SK-N-SH (cell line): ENCODE measurements around the gene CABP1. TPM values are rescaled to one million over a fixed set of nuclear protein-coding genes. Genes with fewer than 3 reads are reported as not detected.

Source experiments
- CTCF ChIA-PET: fragments of 300-600, 350-600 bp; formaldehyde crosslinking; extraction: SDS; loops from one replicate; lab custom pipeline; 2021; lab: Yijun Ruan, JAX
- POLR2A ChIA-PET: fragments of 350-600 bp; sonication (Branson Sonifier 250); formaldehyde crosslinking; extraction: SDS; loops from one replicate; lab custom pipeline; 2020; ENCODE audit warnings: antibody characterized with exemption, inconsistent platforms; lab: Yijun Ruan, JAX
- DNase-seq: peaks from one replicate; pipeline ENCODE4 v3.0.0; 2012
- H2AFZ ChIP-seq: fragments of 200-600 bp; sonication (generic); 2 replicates; pipeline ENCODE4 v1.8.1; 2016; ENCODE audit warnings: antibody characterized with exemption, mild to moderate bottlenecking, low read depth
- H3F3A ChIP-seq: fragments of 200-600 bp; sonication (generic); replicated peaks from 2 replicates; pipeline ENCODE3; 2016; ENCODE audit warnings: antibody characterized with exemption, mild to moderate bottlenecking; ENCODE audit not compliant: insufficient read depth
- H3K27ac ChIP-seq, 2 experiments: fragments of 200-500 bp in 1 of 2; fragments of 200-600 bp in 1 of 2; sonication (Bioruptor generic) in 1 of 2; sonication (generic), shearing (Covaris generic) in 1 of 2; 2 replicates each; pipeline versions ENCODE4 v1.5.1 to v1.6.1; 2014 to 2016; ENCODE audit warnings: low read depth in 2 of 2, inconsistent platforms in 1 of 2, low read length in 1 of 2, mild to moderate bottlenecking in 1 of 2, mixed read lengths in 1 of 2
- H3K27me3 ChIP-seq: fragments of 200-600 bp; sonication (generic), shearing (Covaris generic); 2 replicates; pipeline ENCODE4 v1.6.1; 2016; ENCODE audit warnings: mixed run types; ENCODE audit not compliant: insufficient read depth
- H3K36me3 ChIP-seq, 2 experiments: fragments of 200-500 bp in 1 of 2; fragments of 200-600 bp in 1 of 2; sonication (Bioruptor generic) in 1 of 2; sonication (generic) in 1 of 2; replicated peaks in 1 of 2; 2 replicates each; pipeline versions ENCODE3 to v1.5.1; 2014 to 2016; ENCODE audit warnings: low read length in 1 of 2, mild to moderate bottlenecking in 1 of 2; ENCODE audit not compliant: insufficient read depth in 2 of 2, control insufficient read depth in 1 of 2
- H3K4me1 ChIP-seq, 2 experiments: fragments of 200-500 bp in 1 of 2; fragments of 200-600 bp in 1 of 2; sonication (Bioruptor generic) in 1 of 2; sonication (generic), shearing (Covaris generic) in 1 of 2; 2 replicates each; pipeline versions ENCODE4 v1.5.1 to v1.6.1; 2014 to 2016; ENCODE audit warnings: low read depth in 1 of 2, low read length in 1 of 2, mixed run types in 1 of 2; ENCODE audit not compliant: insufficient read depth in 2 of 2, control insufficient read depth in 1 of 2
- H3K4me2 ChIP-seq: fragments of 200-600 bp; sonication (generic), shearing (Covaris generic); 2 replicates; pipeline ENCODE4 v1.6.1; 2017; ENCODE audit warnings: mixed run types
- H3K4me3 ChIP-seq, 2 experiments: fragments of 200-500 bp in 1 of 2; fragments of 200-600 bp in 1 of 2; sonication (Bioruptor generic) in 1 of 2; sonication (generic), shearing (Covaris generic) in 1 of 2; 2 replicates each; pipeline versions ENCODE4 v1.5.1 to v1.8.1; 2014 to 2016; ENCODE audit warnings: low read depth in 2 of 2, inconsistent platforms in 1 of 2, low read length in 1 of 2, mild to moderate bottlenecking in 1 of 2, mixed read lengths in 1 of 2, moderate library complexity in 1 of 2
- H3K79me2 ChIP-seq: fragments of 200-600 bp; sonication (generic); 2 replicates; pipeline ENCODE4 v1.8.1; 2017; ENCODE audit warnings: mild to moderate bottlenecking; ENCODE audit not compliant: insufficient read depth
- H3K9ac ChIP-seq: fragments of 200-600 bp; sonication (generic); 2 replicates; pipeline ENCODE4 v1.6.1; 2017; ENCODE audit warnings: mixed run types
- H3K9me2 ChIP-seq: fragments of 200-600 bp; sonication (generic); 2 replicates; pipeline ENCODE4 v1.6.1; 2017; ENCODE audit warnings: mixed run types
- H3K9me3 ChIP-seq: fragments of 200-600 bp; sonication (generic); 2 replicates; pipeline ENCODE4 v1.6.1; 2017; ENCODE audit warnings: mixed run types, mild to moderate bottlenecking, moderate library complexity
- H4K20me1 ChIP-seq: fragments of 200-600 bp; sonication (generic); 2 replicates; pipeline ENCODE4 v1.6.1; 2017; ENCODE audit warnings: mild to moderate bottlenecking, mixed run types; ENCODE audit not compliant: insufficient read depth
- EZH2phosphoT487 ChIP-seq: fragments of 200-600 bp; sonication (generic); IDR thresholded peaks from 2 replicates; pipeline ENCODE4 v1.6.1; 2017; ENCODE audit warnings: low read depth, mixed run types, mild to moderate bottlenecking, antibody characterized with exemption, moderate library complexity, borderline replicate concordance
- FOSL2 ChIP-seq: IDR thresholded peaks from 2 replicates; pipeline ENCODE4 v1.4.0; 2012; ENCODE audit warnings: low read depth, mild to moderate bottlenecking, moderate library complexity, borderline replicate concordance
- FOXJ3 ChIP-seq: sonication (generic); formaldehyde crosslinking; IDR thresholded peaks from 2 replicates; pipeline ENCODE4 v1.5.1; 2020; ENCODE audit warnings: mild to moderate bottlenecking, missing genetic modification reagents
- FOXM1 ChIP-seq: IDR thresholded peaks from 2 replicates; pipeline ENCODE4 v1.4.0; 2012; ENCODE audit warnings: low read depth, mild to moderate bottlenecking
- GABPA ChIP-seq: IDR thresholded peaks from 2 replicates; pipeline ENCODE4 v1.4.0; 2012; ENCODE audit warnings: low read depth, mild to moderate bottlenecking
- GATA2 ChIP-seq: sonication (generic); formaldehyde crosslinking; IDR thresholded peaks from 2 replicates; pipeline ENCODE4 v1.5.0; 2020; ENCODE audit warnings: mild to moderate bottlenecking, missing genetic modification reagents
- MEF2A ChIP-seq: IDR thresholded peaks from 2 replicates; pipeline ENCODE4 v1.4.0; 2012; ENCODE audit warnings: low read depth, borderline replicate concordance
- MXI1 ChIP-seq: IDR thresholded peaks from 2 replicates; pipeline ENCODE4 v1.6.1; 2012; ENCODE audit warnings: mild to moderate bottlenecking, low read depth, low read length, improper control_type of control experiment
- NFIC ChIP-seq: IDR thresholded peaks from 2 replicates; pipeline ENCODE4 v1.4.0; 2012; ENCODE audit warnings: borderline replicate concordance
- NRF1 ChIP-seq: IDR thresholded peaks from 2 replicates; pipeline ENCODE4 v1.6.1; 2012; ENCODE audit warnings: low read depth, mild to moderate bottlenecking, low read length
- PBX3 ChIP-seq: IDR thresholded peaks from 2 replicates; pipeline ENCODE4; 2012
- POLR2AphosphoS5 ChIP-seq: IDR thresholded peaks from 2 replicates; pipeline ENCODE4 v1.6.1; 2012; ENCODE audit warnings: low read depth, low read length
- RCOR1 ChIP-seq: fragments of 150-350 bp; IDR thresholded peaks from 2 replicates; pipeline ENCODE4 v1.6.1; 2017; ENCODE audit warnings: antibody characterized with exemption, low read length
- RFX5 ChIP-seq: IDR thresholded peaks from 2 replicates; pipeline ENCODE4 v1.6.1; 2012; ENCODE audit warnings: mild to moderate bottlenecking, improper control_type of control experiment, low read length
- RXRA ChIP-seq: IDR thresholded peaks from 2 replicates; pipeline ENCODE4 v1.4.0; 2012; ENCODE audit warnings: low read depth, mild to moderate bottlenecking, borderline replicate concordance
- SIN3A ChIP-seq: IDR thresholded peaks from 2 replicates; pipeline ENCODE4 v1.6.1; 2012; ENCODE audit warnings: low read depth, mild to moderate bottlenecking, low read length, moderate library complexity, borderline replicate concordance
- TAF1 ChIP-seq: IDR thresholded peaks from 2 replicates; pipeline ENCODE4 v1.6.1; 2012; ENCODE audit warnings: low read depth, mild to moderate bottlenecking, low read length, moderate library complexity, borderline replicate concordance
- TCF12 ChIP-seq: IDR thresholded peaks from 2 replicates; pipeline ENCODE4 v1.4.0; 2012
- USF1 ChIP-seq: IDR thresholded peaks from 2 replicates; pipeline ENCODE4 v1.4.0; 2012; ENCODE audit warnings: low read depth, borderline replicate concordance
- YY1 ChIP-seq: IDR thresholded peaks from 2 replicates; pipeline ENCODE4 v1.4.0; 2012; ENCODE audit warnings: low read depth, mild to moderate bottlenecking
- WGBS: methylation state at CpG from one replicate; pipeline ENCODE4 v1.1.6; 2017; ENCODE audit warnings: low lambda C conversion rate; 5-methylcytosine and 5-hydroxymethylcytosine counted together
- polyA plus RNA-seq, 3 experiments: library from polyadenylated mRNA; depleted of rRNA; stranded (reverse); fragments of >200 nt; gene quantifications; 2 replicates each; pipeline ENCODE4 v1.2.3, GENCODE V29; 2012
- TF ChIP-seq, protein P1 (sequence below): fragments of 150-350 bp; IDR thresholded peaks from 2 replicates; pipeline ENCODE4 v1.6.1; 2016; ENCODE audit warnings: mild to moderate bottlenecking, low read depth, low read length
- TF ChIP-seq, protein P2 (sequence below): IDR thresholded peaks from 2 replicates; pipeline ENCODE4 v1.4.0; 2012; ENCODE audit warnings: low read depth
- TF ChIP-seq, protein P3 (sequence below): fragments of 150-350 bp; IDR thresholded peaks from 2 replicates; pipeline ENCODE4 v1.6.1; 2017; ENCODE audit warnings: antibody characterized with exemption, low read length, low read depth, borderline replicate concordance

The CABP1 gene
- polyA plus RNA-seq, 1 of the 3 experiments (the other 2 are of a cell fraction), result 0.08 TPM

GRCh38 chr12:120684523-120684932 lies 44.1 kb downstream of the CABP1 start:
- H3K4me2 ChIP-seq, result no peak overlapping the region
- H3K4me3 ChIP-seq, result no peak overlapping the region
- H3K79me2 ChIP-seq, result peaks cover 25% of the 10 kb centered on the region
- H2AFZ ChIP-seq, result peak overlapping the region; percentile 51; the same call in 1 of the 2 replicates
- H3K9me2 ChIP-seq, result no peaks in the 10 kb centered on the region
- ChIA-PET CTCF (no interaction called here), POLR2A (no interaction called here)
- no peak for DNase-seq
- H3K36me3 ChIP-seq, result no peaks in the 10 kb centered on the region
- peaks cover 17% of the 10 kb centered on the region for H4K20me1 ChIP-seq
- WGBS, result 80% methylated on average over 8 of the region's 8 CpGs
- no peak overlapping the region for H3K9ac ChIP-seq
- H3K4me1 ChIP-seq, result peaks cover 0 to 18% of the 10 kb centered on the region in 2 experiments; a peak in 1 of 4 replicates
- H3K27me3 ChIP-seq, result no peaks in the 10 kb centered on the region
- H3F3A ChIP-seq, result peaks cover 4% of the 10 kb centered on the region
- H3K27ac ChIP-seq, result no peak overlapping the region
- H3K9me3 ChIP-seq, result no peaks in the 10 kb centered on the region
- TF ChIP-seq GATA2 (no peak), SIN3A (no peak), RCOR1 (no peak), RFX5 (no peak), NRF1 (no peak), POLR2AphosphoS5 (no peak), FOXM1 (no peak), GABPA (no peak), TAF1 (no peak), MXI1 (no peak), FOSL2 (no peak), MEF2A (no peak), YY1 (no peak), USF1 (no peak), NFIC (no peak)
- TF ChIP-seq, protein P1, sequence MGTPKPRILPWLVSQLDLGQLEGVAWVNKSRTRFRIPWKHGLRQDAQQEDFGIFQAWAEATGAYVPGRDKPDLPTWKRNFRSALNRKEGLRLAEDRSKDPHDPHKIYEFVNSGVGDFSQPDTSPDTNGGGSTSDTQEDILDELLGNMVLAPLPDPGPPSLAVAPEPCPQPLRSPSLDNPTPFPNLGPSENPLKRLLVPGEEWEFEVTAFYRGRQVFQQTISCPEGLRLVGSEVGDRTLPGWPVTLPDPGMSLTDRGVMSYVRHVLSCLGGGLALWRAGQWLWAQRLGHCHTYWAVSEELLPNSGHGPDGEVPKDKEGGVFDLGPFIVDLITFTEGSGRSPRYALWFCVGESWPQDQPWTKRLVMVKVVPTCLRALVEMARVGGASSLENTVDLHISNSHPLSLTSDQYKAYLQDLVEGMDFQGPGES, result no peak

DNA sequence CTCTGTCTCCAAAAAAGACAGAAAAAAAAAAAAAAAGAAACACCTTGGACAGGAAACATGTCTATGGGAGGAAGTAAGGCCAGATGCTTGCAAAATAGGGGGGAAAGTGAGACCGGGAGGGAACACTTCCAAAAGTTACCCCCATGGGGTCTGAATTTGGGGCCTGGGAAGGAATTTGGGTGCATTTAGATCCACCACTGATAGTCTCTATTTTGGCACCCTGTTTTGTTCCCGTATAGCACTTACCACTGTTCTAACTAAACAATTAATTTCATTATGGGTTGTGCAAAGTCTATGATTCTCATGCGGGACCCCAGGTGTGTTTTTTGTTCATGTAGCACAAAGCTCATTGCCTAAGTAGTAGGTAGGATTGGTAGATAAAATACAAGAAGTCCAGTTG lies 45.1 kb downstream of the CABP1 start:
- ChIA-PET POLR2A (interaction anchor here (0.7 kb wide), 1 partner anchor 20 kb away, joined by 3 read pairs; no protein-coding TSS in a partner anchor), CTCF (interaction anchor here (5.6 kb wide), 1 partner anchor 36 kb away, joined by 34 read pairs; no protein-coding TSS in a partner anchor)
- no peaks in the 10 kb centered on the region for H3K27me3 ChIP-seq
- peak overlapping the region in 1 of 2 experiments; percentile 99; a peak in 1 of 4 replicates for H3K27ac ChIP-seq
- peaks cover 34% of the 10 kb centered on the region for H3K79me2 ChIP-seq
- H3K36me3 ChIP-seq, result no peaks in the 10 kb centered on the region
- H3K4me2 ChIP-seq, result no peak overlapping the region; the same call in 1 of the 2 replicates
- no peaks in the 10 kb centered on the region for H3K9me3 ChIP-seq
- peaks cover 4% of the 10 kb centered on the region for H3F3A ChIP-seq
- H4K20me1 ChIP-seq, result peaks cover 27% of the 10 kb centered on the region
- 94% methylated on average over 3 of the region's 3 CpGs for WGBS
- H3K4me1 ChIP-seq, result peaks cover under 1 to 19% of the 10 kb centered on the region in 2 experiments; a peak in 3 of 4 replicates
- H3K4me3 ChIP-seq, result peak overlapping the region in 1 of 2 experiments; percentile 90; a peak in 3 of 4 replicates
- no peaks in the 10 kb centered on the region for H3K9me2 ChIP-seq
- DNase-seq, result no peak
- H2AFZ ChIP-seq, result peak overlapping the region; percentile 94
- peak overlapping the region; percentile 88 for H3K9ac ChIP-seq
- TF ChIP-seq TAF1 (no peak), SIN3A (no peak), MXI1 (no peak), RXRA (no peak), RCOR1 (no peak), PBX3 (no peak), EZH2phosphoT487 (no peak), TCF12 (no peak), MEF2A (no peak), FOXJ3 (CRISPR knock-in tag) (no peak), POLR2AphosphoS5 (no peak)
- TF ChIP-seq, protein P2, sequence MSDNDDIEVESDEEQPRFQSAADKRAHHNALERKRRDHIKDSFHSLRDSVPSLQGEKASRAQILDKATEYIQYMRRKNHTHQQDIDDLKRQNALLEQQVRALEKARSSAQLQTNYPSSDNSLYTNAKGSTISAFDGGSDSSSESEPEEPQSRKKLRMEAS, result no peak
- TF ChIP-seq, protein P3, sequence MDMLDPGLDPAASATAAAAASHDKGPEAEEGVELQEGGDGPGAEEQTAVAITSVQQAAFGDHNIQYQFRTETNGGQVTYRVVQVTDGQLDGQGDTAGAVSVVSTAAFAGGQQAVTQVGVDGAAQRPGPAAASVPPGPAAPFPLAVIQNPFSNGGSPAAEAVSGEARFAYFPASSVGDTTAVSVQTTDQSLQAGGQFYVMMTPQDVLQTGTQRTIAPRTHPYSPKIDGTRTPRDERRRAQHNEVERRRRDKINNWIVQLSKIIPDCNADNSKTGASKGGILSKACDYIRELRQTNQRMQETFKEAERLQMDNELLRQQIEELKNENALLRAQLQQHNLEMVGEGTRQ, result no peak
- TF ChIP-seq, protein P1, result no peak
